IPS DF 4.7 (cell line): ENCODE measurements around the gene IQSEC2.

Source experiments
- DNase-seq: peaks from one replicate; pipeline ENCODE4 v3.0.0-alpha.2; 2013; ENCODE audit warnings: low spot score; ENCODE audit errors: extremely low read depth

The IQSEC2 gene

GRCh38 chrX:53268173-53268572 lies 13.2 kb downstream of the IQSEC2 start:
- no peak for DNase-seq

- no peak for DNase-seq
Observed at GRCh38 chrX:53266914-53267313, 14.5 kb downstream of the IQSEC2 start.

GRCh38 chrX:53265771-53266574 lies 15.4 kb downstream of the IQSEC2 start:
- DNase-seq = no peak

- DNase-seq = no peak
Observed at GRCh38 chrX:53263597-53264094, 17.7 kb downstream of the IQSEC2 start.

- DNase-seq = no peak
Observed at GRCh38 chrX:53262918-53263394, 18.4 kb downstream of the IQSEC2 start.

GRCh38 chrX:53262189-53262917 lies 19.0 kb downstream of the IQSEC2 start:
- no peak for DNase-seq

GRCh38 chrX:53261355-53261972 lies 19.9 kb downstream of the IQSEC2 start:
- no peak for DNase-seq

- DNase-seq = no peak
Observed at GRCh38 chrX:53260836-53261235, 20.5 kb downstream of the IQSEC2 start.

GRCh38 chrX:53257670-53258423 lies 23.5 kb downstream of the IQSEC2 start:
- no peak for DNase-seq

- DNase-seq = no peak
Observed at GRCh38 chrX:53257166-53257565, 24.2 kb downstream of the IQSEC2 start.

GRCh38 chrX:53256446-53257041 lies 24.8 kb downstream of the IQSEC2 start:
- no peak for DNase-seq

- DNase-seq = no peak
Observed at GRCh38 chrX:53255738-53256191, 25.6 kb downstream of the IQSEC2 start.

- DNase-seq = no peak
Observed at GRCh38 chrX:53254570-53255461, 26.6 kb downstream of the IQSEC2 start.

- DNase-seq = no peak
Observed at GRCh38 chrX:53253293-53254020, 27.9 kb downstream of the IQSEC2 start.

- DNase-seq = no peak
Observed at GRCh38 chrX:53251307-53251706, 30.1 kb downstream of the IQSEC2 start.

- DNase-seq = no peak
Observed at GRCh38 chrX:53250556-53250955, 30.8 kb downstream of the IQSEC2 start.

GRCh38 chrX:53249408-53250042 lies 31.9 kb downstream of the IQSEC2 start:
- no peak for DNase-seq

GRCh38 chrX:53247928-53248327 lies 33.5 kb downstream of the IQSEC2 start:
- no peak for DNase-seq

- no peak for DNase-seq
Observed at GRCh38 chrX:53246231-53246630, 35.2 kb downstream of the IQSEC2 start.
